ENCODE measurements around the gene CYTH2.

CYTH2 gene

GRCh38 chr19:48524221-48524620 lies 55.1 kb downstream of the CYTH2 start:
- no peak overlapping the region for H3K4me3 ChIP-seq (replicated peaks; ENCODE audit: insufficient read depth, low read length)
- DNase-seq (ENCODE audit: low read depth in 1 of 2, low spot score in 1 of 2), result no peak
- TF ChIP-seq GABPA (IDR thresholded peaks at IDR 0.05; ENCODE audit: low read depth), result no peak
- no peak for TF ChIP-seq SPI1 (IDR thresholded peaks at IDR 0.05; ENCODE audit: borderline replicate concordance, low read depth)
- TF ChIP-seq REST (IDR thresholded peaks at IDR 0.05; ENCODE audit: insufficient replicate concordance, low read depth), result no peak
- no peak for TF ChIP-seq CTCF (IDR thresholded peaks at IDR 0.05; ENCODE audit: insufficient read depth, low read length)
- TF ChIP-seq POLR2AphosphoS5 (IDR thresholded peaks at IDR 0.05; ENCODE audit: low read depth), result no peak
- no peak overlapping the region for H3K27ac ChIP-seq (replicated peaks)
- H3K27me3 ChIP-seq (ENCODE audit: insufficient read depth, poor library complexity, severe bottlenecking), result no peaks in the 10 kb centered on the region

GRCh38 chr19:48524732-48525131 lies 55.6 kb downstream of the CYTH2 start:
- Histone ChIP-seq H3K4me3 (replicated peaks; ENCODE audit: insufficient read depth, low read length) (no peak overlapping the region), H3K27ac (replicated peaks) (no peak overlapping the region), H3K27me3 (ENCODE audit: insufficient read depth, poor library complexity, severe bottlenecking) (no peaks in the 10 kb centered on the region)
- DNase-seq (ENCODE audit: low read depth in 1 of 2, low spot score in 1 of 2), result no peak
- TF ChIP-seq GABPA (IDR thresholded peaks at IDR 0.05; ENCODE audit: low read depth) (no peak), REST (IDR thresholded peaks at IDR 0.05; ENCODE audit: insufficient replicate concordance, low read depth) (no peak), SPI1 (IDR thresholded peaks at IDR 0.05; ENCODE audit: borderline replicate concordance, low read depth) (no peak), CTCF (IDR thresholded peaks at IDR 0.05; ENCODE audit: insufficient read depth, low read length) (no peak), POLR2AphosphoS5 (IDR thresholded peaks at IDR 0.05; ENCODE audit: low read depth) (no peak)

- Histone ChIP-seq H3K4me3 (replicated peaks; ENCODE audit: insufficient read depth, low read length) (no peak overlapping the region), H3K27ac (replicated peaks) (no peak overlapping the region), H3K27me3 (ENCODE audit: insufficient read depth, poor library complexity, severe bottlenecking) (no peaks in the 10 kb centered on the region)
- DNase-seq (ENCODE audit: low read depth in 1 of 2, low spot score in 1 of 2), result no peak
- TF ChIP-seq CTCF (IDR thresholded peaks at IDR 0.05; ENCODE audit: insufficient read depth, low read length), result no peak
- no peak for TF ChIP-seq SPI1 (IDR thresholded peaks at IDR 0.05; ENCODE audit: borderline replicate concordance, low read depth)
- no peak for TF ChIP-seq REST (IDR thresholded peaks at IDR 0.05; ENCODE audit: insufficient replicate concordance, low read depth)
- no peak for TF ChIP-seq GABPA (IDR thresholded peaks at IDR 0.05; ENCODE audit: low read depth)
- TF ChIP-seq POLR2AphosphoS5 (IDR thresholded peaks at IDR 0.05; ENCODE audit: low read depth), result no peak
These were observed 60.0 kb downstream of the CYTH2 start for GRCh38 chr19:48529156-48529555.
